Psoas muscle (tissue), 8 donors: ENCODE results near the gene ABLIM1. TPM values are rescaled to one million over a fixed set of nuclear protein-coding genes. Genes with fewer than 3 reads are reported as not detected.

Source experiments
- ATAC-seq, 4 donors: fragments of 200-7000 bp; cut with Tn5 transposase; one replicate each; pipeline ENCODE4 v1.9.1; 2020; ENCODE audit warnings: moderate library complexity in 3 of 4, mild to moderate bottlenecking in 2 of 4
- DNase-seq, 2 donors: peaks; one replicate each; pipeline ENCODE4 v3.0.0-alpha.2; 2020
- H3K27ac ChIP-seq: fragments of 200-600 bp; one replicate; pipeline ENCODE4 v1.8.0; 2022
- H3K27me3 ChIP-seq, 3 donors: fragments of 200-600 bp in 1 of 3; one replicate each; pipeline versions ENCODE4 v1.6.1 to v1.8.0; 2013 to 2022; ENCODE audit warnings: low read length in 2 of 3, mild to moderate bottlenecking in 2 of 3, moderate library complexity in 1 of 3; ENCODE audit not compliant: insufficient read depth in 3 of 3
- H3K36me3 ChIP-seq, 2 donors: fragments of 200-600 bp in 1 of 2; one replicate each; pipeline versions ENCODE4 v1.6.1 to v1.8.0; 2013 to 2022; ENCODE audit warnings: low read depth in 1 of 2, mild to moderate bottlenecking in 1 of 2, moderate library complexity in 1 of 2; ENCODE audit not compliant: insufficient read depth in 1 of 2
- H3K4me1 ChIP-seq: fragments of 200-600 bp; one replicate; pipeline ENCODE4 v1.8.0; 2022
- H3K4me3 ChIP-seq: fragments of 200-600 bp; one replicate; pipeline ENCODE4 v1.8.0; 2022; ENCODE audit warnings: mild to moderate bottlenecking
- H3K9me3 ChIP-seq: fragments of 200-600 bp; one replicate; pipeline ENCODE4 v1.8.0; 2022
- CTCF ChIP-seq: fragments of 200-600 bp; IDR thresholded peaks from one replicate; pipeline ENCODE4 v1.8.0; 2022; ENCODE audit warnings: antibody characterized with exemption
- WGBS, 3 donors: extraction: QIAGEN DNeasy Blood & Tissue Kit; methylation state at CpG; one replicate each; pipeline versions ENCODE4 v1.1.6 to v1.1.7; 2013; 5-methylcytosine and 5-hydroxymethylcytosine counted together
- intact Hi-C, 2 donors: fragments of 100-400 bp; cut with DNase I; formaldehyde crosslinking; loops; one replicate each; pipeline versions ENCODE4 v1.11.0 to v1.14.2; 2022
- polyA plus RNA-seq, 3 donors: library from polyadenylated mRNA; stranded (reverse); fragments of 200-250 nt; gene quantifications; one replicate each; pipeline ENCODE4 v1.2.3, GENCODE V29; 2013
- total RNA-seq, 4 donors: library from RNA; stranded (reverse); fragmentation: NEBNext Ultra II Directional in 2 of 4; extraction: Animal tissue kit (Norgen Biotek cat#: 25700) in 2 of 4; gene quantifications; one replicate each; pipeline versions ENCODE4 v1.2.1 to v1.2.4, GENCODE V29; 2021 to 2023
- donor health status: healthy with polysubstance abuse.
- donor health status: DM: no; HTN: no; CAD: no; lungs with moderate emphysema.
- donor health status: Bipolar disorder and iron deficiency.
- donor health status: healthy.
- donor health status: DM: yes; HTN: yes; CAD: no.
- donor health status: DM: no; HTN: no; CAD: no.
- donor health status: DM: no; HTN: no; CAD: no.
- donor health status: DM: yes; HTN: yes; CAD: no.

ABLIM1 gene
- total and polyA plus RNA-seq, 7 donors, result 15.4 to 183 (median 21.8) TPM

GRCh38 chr10:114590993-114591392, 67.1 kb downstream of the ABLIM1 start:
- intact Hi-C loops, result no loop called here
- H3K27me3 ChIP-seq, result no peaks in the 10 kb centered on the region
- no peak overlapping the region for H3K4me3 ChIP-seq
- H3K27ac ChIP-seq, result no peak overlapping the region
- ATAC-seq (no peak), DNase-seq (no peak)
- no peaks in the 10 kb centered on the region for H3K9me3 ChIP-seq
- no peaks in the 10 kb centered on the region for H3K4me1 ChIP-seq
- TF ChIP-seq CTCF, result no peak
- H3K36me3 ChIP-seq, result no peaks in the 10 kb centered on the region

- Histone ChIP-seq H3K27me3 (no peaks in the 10 kb centered on the region), H3K27ac (no peak overlapping the region), H3K4me1 (no peaks in the 10 kb centered on the region), H3K9me3 (no peaks in the 10 kb centered on the region), H3K36me3 (no peaks in the 10 kb centered on the region), H3K4me3 (no peak overlapping the region)
- ATAC-seq (no peak), DNase-seq (no peak)
- no peak for TF ChIP-seq CTCF
- intact Hi-C loops, result no loop called here
- WGBS, 3 donors, result 48 to 69% (median 53%) methylated on average over 2 of the region's 2 CpGs
These were observed 73.7 kb downstream of the ABLIM1 start for GRCh38 chr10:114584419-114584818.

GRCh38 chr10:114581071-114581470, 77.0 kb downstream of the ABLIM1 start:
- H3K9me3 ChIP-seq, result no peaks in the 10 kb centered on the region
- no peaks in the 10 kb centered on the region for H3K36me3 ChIP-seq
- peaks cover 19% of the 10 kb centered on the region for H3K4me1 ChIP-seq
- 26 to 39% (median 30%) methylated on average over 1 of the region's 1 CpG for WGBS, 3 donors
- intact Hi-C loops, result no loop called here
- ATAC-seq (no peak), DNase-seq (no peak)
- no peaks in the 10 kb centered on the region for H3K27me3 ChIP-seq
- H3K27ac ChIP-seq, result no peak overlapping the region
- no peak overlapping the region for H3K4me3 ChIP-seq
- no peak for TF ChIP-seq CTCF

GRCh38 chr10:114577133-114577532, 80.9 kb downstream of the ABLIM1 start:
- ATAC-seq (peak in 3 of 4 donors; percentile 37 to 70 (median 39)), DNase-seq (no peak)
- Histone ChIP-seq H3K4me1 (peaks cover 19% of the 10 kb centered on the region), H3K36me3 (no peaks in the 10 kb centered on the region), H3K4me3 (no peak overlapping the region), H3K27me3 (no peaks in the 10 kb centered on the region), H3K9me3 (no peaks in the 10 kb centered on the region), H3K27ac (peak overlapping the region; percentile 46)
- 34 to 42% (median 38%) methylated on average over 1 of the region's 1 CpG for WGBS, 3 donors
- intact Hi-C loops, result no loop called here
- TF ChIP-seq CTCF, result no peak

GRCh38 chr10:114576716-114577115, 81.4 kb downstream of the ABLIM1 start:
- Histone ChIP-seq H3K4me1 (peaks cover 19% of the 10 kb centered on the region), H3K9me3 (no peaks in the 10 kb centered on the region), H3K36me3 (no peaks in the 10 kb centered on the region), H3K27me3 (no peaks in the 10 kb centered on the region), H3K27ac (peak overlapping the region; percentile 44), H3K4me3 (no peak overlapping the region)
- intact Hi-C loops, result no loop called here
- WGBS, 3 donors, result 50 to 59% (median 51%) methylated on average over 3 of the region's 3 CpGs
- peak; percentile 49 to 79 (median 74) for ATAC-seq
- no peak for DNase-seq
- no peak for TF ChIP-seq CTCF
